Measurements from ENCODE around the gene SDF2. TPM values are rescaled to one million over a fixed set of nuclear protein-coding genes. Genes with fewer than 3 reads are reported as not detected.
"Not testable (repeated sequence)": the region's sequence is repeated elsewhere in the genome, so short reads cannot be mapped to it uniquely, and the experiment has no call there.

The SDF2 gene
- polyA plus RNA-seq, 1 donor = 76.6 TPM

- no peak for DNase-seq
Measured at GRCh38 chr17:28641579-28641978, 20.1 kb downstream of the SDF2 start.

- no peak for DNase-seq
Measured at GRCh38 chr17:28635506-28635905, 26.2 kb downstream of the SDF2 start.

- no peak for DNase-seq
Measured at GRCh38 chr17:28634206-28634865, 27.4 kb downstream of the SDF2 start.

GRCh38 chr17:28626818-28627217, 34.9 kb downstream of the SDF2 start:
- DNase-seq = no peak

DNA sequence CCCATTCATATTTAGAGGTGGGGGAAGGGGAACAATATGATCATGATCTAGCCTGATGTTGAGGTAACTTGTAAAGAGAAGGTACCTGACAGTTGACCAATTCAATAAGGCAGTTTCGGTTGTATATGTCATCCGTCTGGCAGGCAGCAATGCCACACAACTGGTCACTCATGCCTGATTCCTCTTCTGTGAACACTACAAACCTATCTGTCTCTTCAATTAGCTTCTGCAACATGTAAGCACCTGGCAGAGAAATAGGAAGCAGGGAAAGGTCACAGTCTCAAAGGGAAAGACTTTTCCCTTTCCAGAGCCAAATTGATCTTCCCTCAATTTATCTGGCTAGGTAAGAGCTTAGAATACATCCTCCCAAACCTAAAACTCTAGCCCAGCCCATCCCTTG, 37.6 kb downstream of the SDF2 start:
- DNase-seq = no peak

- no peak for DNase-seq
Measured at GRCh38 chr17:28623696-28624095, 38.0 kb downstream of the SDF2 start.

DNA sequence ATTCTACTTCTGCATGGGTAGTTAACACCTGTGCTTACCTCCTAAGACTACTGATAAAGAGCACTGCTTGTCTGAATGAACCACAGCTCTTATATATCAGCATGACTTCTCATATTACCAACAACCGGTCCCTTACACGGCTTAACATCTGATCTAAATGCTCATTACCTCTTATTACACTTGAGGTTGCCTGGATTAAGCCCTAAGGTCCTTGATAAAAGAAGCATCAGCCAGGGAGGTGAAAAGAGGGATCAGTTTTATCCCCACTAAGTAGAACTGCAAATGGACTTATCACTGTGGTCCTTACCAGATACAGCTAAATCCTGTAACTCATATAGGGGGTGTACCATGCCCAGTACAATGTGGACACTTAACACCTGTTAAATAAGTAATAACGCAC, 39.5 kb downstream of the SDF2 start:
- no peak for DNase-seq

DNA sequence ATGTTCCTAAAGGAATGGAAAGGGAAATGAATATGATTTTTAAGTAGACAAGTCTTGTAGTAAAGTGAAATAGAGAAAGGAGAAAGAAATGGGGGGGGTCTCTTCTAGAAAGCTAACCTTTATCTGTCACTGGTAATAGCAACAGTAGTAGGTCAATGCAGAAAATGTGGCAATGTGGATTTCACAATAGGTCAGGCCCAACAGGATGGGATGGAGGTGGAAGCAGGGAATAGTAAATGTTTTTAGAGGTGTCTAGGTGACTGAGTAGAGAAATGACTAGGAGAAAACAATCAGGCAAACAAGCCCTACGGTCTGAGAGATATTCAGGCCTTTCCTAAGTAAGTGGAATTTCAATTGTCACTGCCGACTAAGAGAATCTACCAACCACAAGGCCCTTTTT, 41.7 kb downstream of the SDF2 start:
- no peak for DNase-seq

- no peak for DNase-seq
Measured at GRCh38 chr17:28618464-28618863, 43.2 kb downstream of the SDF2 start.

DNA sequence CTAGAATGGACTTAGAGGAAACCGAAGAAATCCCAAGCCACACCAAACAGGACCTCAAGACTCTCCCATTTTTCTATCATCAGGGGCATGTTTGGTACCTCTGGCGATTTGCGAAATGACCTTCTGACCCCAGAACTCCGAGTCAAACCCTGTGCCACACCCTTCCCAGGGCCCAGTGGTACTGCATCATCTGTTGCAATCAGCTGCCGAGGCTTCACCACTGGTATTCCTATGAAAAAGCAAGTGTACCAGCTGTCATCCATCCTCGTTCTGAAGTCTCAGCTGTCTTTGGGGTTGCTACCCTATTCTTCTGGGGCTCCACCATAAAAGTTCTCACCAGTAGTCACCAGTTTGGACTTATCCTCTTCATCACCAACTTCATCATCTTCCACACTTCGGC, 45.4 kb downstream of the SDF2 start:
- DNase-seq = no peak

GRCh38 chr17:28615260-28615940, 46.3 kb downstream of the SDF2 start:
- no peak for DNase-seq

DNA sequence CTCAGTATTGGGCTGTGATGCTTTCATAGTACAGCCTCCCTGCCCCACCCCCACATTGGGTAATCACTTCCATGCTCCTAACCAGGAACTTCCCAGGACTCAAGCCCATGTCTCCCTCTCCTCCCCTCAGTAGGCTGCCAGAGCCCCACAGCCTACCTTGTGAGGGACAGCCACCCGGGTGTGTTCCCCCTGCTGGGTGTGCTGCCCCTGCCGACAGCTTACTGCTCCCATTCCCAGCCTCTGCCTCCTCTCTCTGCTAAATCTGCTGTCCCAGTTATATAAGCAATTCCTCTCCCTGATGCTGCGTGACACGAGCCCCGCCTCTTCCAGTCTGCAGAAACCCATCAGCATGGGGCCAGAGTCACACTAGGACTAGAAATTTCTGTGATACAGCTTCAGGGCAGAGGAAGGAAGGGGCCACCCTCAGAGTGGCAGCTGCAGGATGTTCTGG, 47.8 kb downstream of the SDF2 start, which contains the start of gene RSKR:
Gene RSKR (minus strand): TSS at position 255 of the 451 bp plus-strand sequence. CDS start 24 bp downstream, at position 231.
- no peak for DNase-seq

DNA sequence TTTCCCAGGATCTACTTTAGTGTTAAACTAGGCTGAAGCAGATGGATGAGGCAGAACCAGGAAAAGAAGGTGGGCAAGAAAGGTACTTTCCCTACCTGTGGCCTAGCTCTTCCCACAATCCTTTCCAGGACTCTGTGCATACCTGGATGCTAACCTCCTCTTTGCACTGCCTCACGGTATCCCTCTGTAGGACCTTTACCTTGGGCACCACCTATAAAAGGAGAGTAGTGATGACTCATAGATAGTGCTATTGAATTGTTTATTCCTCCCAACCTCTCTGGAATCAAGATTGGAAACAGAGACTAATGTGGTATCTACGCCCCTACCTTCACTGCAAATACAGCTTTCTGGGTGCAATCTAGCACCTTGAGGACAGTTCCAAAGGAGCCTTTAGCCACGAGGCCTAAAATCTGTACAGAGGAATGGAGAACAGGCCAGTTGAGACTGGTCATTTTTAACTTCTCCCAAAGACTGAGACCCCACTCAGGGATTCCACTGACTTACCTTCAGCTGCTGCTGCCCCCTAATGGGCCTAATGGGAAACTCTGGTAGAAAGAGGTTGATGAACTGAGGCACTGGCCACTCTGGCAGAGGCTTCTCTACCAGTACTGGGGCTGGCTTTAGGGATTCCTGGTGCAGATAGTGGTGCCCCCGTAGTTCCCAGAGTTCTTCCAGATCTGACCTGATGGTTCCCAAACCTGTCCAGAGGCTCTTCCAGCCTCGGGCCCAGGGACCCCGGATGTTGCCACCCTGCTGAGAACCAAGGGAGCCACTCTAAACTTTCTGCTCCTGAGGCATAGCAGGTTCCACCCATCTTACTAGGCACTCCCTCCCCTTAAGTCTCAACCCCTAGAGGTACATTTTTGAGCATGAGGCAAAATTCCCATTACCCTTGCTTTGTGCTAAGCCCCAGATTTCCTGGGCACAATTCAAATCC, 48.5 kb downstream of the SDF2 start:
- DNase-seq = peak; percentile 33

DNA sequence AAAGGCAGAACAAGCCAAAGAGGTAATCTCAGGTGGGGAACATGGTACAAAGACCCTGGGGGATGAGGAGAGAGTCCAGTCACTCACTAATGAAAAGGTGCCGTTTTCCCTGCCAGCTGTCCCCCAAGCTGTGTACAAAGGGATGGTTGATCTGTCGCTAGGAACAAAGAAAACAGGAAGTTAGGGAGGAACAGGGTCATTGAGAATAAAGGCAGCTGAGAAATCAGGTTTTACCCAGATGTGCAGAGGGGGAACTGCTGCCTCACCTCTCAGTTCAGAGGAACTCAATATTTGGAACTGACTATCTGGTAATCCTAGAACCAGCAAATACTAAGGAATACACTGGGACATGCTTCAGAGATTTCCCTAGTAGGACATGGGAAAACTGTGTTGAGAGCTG, 49.2 kb downstream of the SDF2 start:
- no peak for DNase-seq

- no peak for DNase-seq
Measured at GRCh38 chr17:28610376-28610775, 51.3 kb downstream of the SDF2 start.

DNA sequence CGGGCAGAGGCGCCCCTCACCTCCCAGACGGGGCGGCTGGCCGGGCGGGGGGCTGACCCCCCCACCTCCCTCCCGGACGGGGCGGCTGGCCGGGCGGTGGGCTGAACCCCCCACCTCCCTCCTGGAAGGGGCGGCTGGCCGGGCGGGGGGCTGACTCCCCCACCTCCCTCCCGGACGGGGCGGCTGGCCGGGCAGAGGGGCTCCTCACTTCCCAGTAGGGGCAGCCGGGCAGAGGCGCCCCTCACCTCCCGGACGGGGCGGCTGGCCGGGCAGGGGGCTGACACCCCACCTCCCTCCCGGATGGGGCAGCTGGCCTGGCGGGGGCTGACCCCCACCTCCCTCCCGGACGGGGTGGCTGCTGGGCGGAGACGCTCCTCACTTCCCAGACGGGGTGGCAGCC, 57.7 kb downstream of the SDF2 start:
- not testable (repeated sequence) for DNase-seq

DNA sequence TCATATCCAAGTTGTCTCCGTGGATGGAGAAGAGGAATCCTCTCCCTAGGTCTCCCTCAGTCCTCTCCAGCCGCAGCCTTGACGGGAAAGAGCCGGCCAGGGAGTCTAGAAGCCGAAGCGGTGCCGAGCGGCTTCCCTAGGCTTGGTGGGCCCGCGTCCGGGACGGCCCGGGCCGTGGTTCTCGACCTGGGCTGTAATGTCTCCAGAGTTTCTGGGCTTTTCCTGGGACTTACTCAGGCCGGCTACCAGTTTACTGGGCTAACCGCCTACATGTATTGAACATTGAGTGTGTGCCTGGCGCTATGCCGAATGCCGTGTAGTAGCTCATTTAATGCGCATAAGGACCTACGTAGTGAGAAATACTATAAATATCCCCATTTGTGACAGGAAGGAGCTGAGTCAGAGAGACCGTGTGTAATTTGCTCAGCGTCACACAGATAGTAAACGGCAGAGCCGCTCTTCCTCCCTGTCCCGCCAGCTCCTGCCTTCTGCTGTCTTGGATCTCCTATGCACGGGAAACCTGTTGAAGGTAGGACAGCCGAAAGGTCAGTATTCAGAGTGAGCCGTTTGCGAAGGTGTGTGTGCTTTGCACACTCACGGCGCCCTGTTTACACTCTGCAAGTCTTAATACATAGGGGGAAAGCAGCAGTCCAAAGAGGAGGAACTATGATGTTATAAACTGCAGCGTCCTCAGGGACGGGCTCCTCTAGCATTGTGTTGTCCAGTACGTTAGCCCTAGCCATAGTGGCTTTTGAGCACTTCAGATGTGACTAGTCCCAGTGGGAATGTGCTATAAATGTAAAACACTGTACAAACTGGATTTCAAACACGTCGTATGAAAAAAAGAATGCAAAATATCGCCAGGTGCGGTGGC, 62.2 kb downstream of the SDF2 start:
- peak; percentile 48 for DNase-seq

DNA sequence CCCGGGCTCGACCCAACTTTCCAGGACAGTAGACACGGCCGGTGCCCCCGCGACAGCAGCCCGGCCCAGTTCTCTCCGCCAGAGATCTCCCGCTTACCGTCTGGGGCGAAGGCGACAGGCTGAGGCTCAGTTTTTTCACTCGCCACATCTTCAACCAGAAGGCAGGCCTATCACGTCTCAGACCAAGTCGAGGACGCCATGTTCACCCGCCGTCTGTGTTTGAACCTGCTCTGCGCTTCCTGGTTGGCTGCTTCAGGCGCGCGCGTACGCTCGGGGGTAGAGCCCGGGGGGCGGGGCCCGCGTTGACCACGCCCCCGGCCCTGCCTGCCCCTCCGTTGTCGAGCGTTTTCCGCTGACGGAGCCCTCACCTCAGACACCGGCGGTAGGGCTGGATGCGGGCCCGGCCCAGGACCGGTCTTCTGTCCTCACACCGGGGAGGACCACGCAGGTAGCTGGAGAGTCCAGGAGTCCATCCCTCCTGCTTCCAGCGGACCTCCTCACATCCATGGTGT, 62.9 kb downstream of the SDF2 start, which contains the start of gene SPAG5:
Gene SPAG5 (minus strand): TSS at position 227 of the 512 bp plus-strand sequence. CDS start 79 bp downstream, at position 148.
- DNase-seq = peak; percentile 92

DNA sequence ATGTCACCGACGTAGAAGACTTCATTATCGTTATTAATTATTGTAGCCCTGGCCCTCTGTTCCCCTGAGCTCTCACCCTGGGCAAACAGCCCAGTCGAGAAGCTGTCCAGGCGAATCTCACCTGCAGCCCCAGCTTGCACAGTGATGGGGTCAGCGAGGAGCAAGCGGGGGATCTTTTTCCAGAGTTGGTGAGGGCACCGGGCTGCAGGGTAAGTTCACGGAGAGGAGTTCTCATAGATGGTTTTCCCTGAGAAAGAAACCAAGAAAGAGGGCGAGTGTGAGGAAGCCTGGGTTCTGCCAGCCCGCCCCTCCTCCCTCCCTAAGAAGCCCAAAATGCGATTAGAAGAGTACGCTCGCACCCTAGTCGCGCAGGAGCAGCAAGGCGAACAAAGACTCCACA, 63.3 kb downstream of the SDF2 start:
- peak; percentile 11 for DNase-seq

Data from left kidney (tissue), 2 donors.